ENCODE data around the gene COMMD8.

Gene COMMD8

GRCh38 chr4:47471591-47471990, 8.1 kb upstream of the COMMD8 start:
- no peak for DNase-seq (ENCODE audit: low read depth)

- no peak for DNase-seq (ENCODE audit: low read depth)
These were observed 7.6 kb upstream of the COMMD8 start for GRCh38 chr4:47471064-47471463.

- DNase-seq (ENCODE audit: low read depth): no peak
These were observed 6.4 kb upstream of the COMMD8 start for GRCh38 chr4:47469951-47470350.

- DNase-seq (ENCODE audit: low read depth): no peak
These were observed 5.3 kb upstream of the COMMD8 start for GRCh38 chr4:47468706-47469365.

- no peak for DNase-seq (ENCODE audit: low read depth)
These were observed 2.7 kb upstream of the COMMD8 start for GRCh38 chr4:47466056-47466785.

- no peak for DNase-seq (ENCODE audit: low read depth)
These were observed 1.5 kb upstream of the COMMD8 start for GRCh38 chr4:47465004-47465403.

- DNase-seq (ENCODE audit: low read depth): no peak
These were observed 685 bp downstream of the COMMD8 start for GRCh38 chr4:47462799-47463234.

- DNase-seq (ENCODE audit: low read depth): no peak
These were observed 11.8 kb downstream of the COMMD8 start for GRCh38 chr4:47451657-47452056.

- DNase-seq (ENCODE audit: low read depth): no peak
These were observed 19.5 kb downstream of the COMMD8 start for GRCh38 chr4:47444031-47444430.

GRCh38 chr4:47442980-47443379, 20.5 kb downstream of the COMMD8 start:
- DNase-seq (ENCODE audit: low read depth): no peak

- DNase-seq (ENCODE audit: low read depth): no peak
These were observed 28.6 kb downstream of the COMMD8 start for GRCh38 chr4:47434931-47435330.

GRCh38 chr4:47432749-47433148, 30.8 kb downstream of the COMMD8 start:
- no peak for DNase-seq (ENCODE audit: low read depth)

- no peak for DNase-seq (ENCODE audit: low read depth)
These were observed 35.6 kb downstream of the COMMD8 start for GRCh38 chr4:47427935-47428334.

- no peak for DNase-seq (ENCODE audit: low read depth)
These were observed 37.9 kb downstream of the COMMD8 start for GRCh38 chr4:47425628-47426027.

- no peak for DNase-seq (ENCODE audit: low read depth)
These were observed 44.2 kb downstream of the COMMD8 start for GRCh38 chr4:47419296-47419695.

GRCh38 chr4:47418147-47418546, 45.4 kb downstream of the COMMD8 start:
- DNase-seq (ENCODE audit: low read depth): no peak

- no peak for DNase-seq (ENCODE audit: low read depth)
These were observed 47.8 kb downstream of the COMMD8 start for GRCh38 chr4:47415719-47416118.

- DNase-seq (ENCODE audit: low read depth): no peak
These were observed 50.0 kb downstream of the COMMD8 start for GRCh38 chr4:47413521-47413920.

- DNase-seq (ENCODE audit: low read depth): no peak
These were observed 53.2 kb downstream of the COMMD8 start for GRCh38 chr4:47410271-47410670.

- DNase-seq (ENCODE audit: low read depth): no peak
These were observed 57.1 kb downstream of the COMMD8 start for GRCh38 chr4:47406408-47406807.
